Measurements from ENCODE around the gene CCNF. TPM values are rescaled to one million over a fixed set of nuclear protein-coding genes. Genes with fewer than 3 reads are reported as not detected.

CCNF gene
- total RNA-seq, 1 experiment from 2014 or later: 35.8 TPM

GRCh38 chr16:2469399-2470233 is 40.4 kb downstream of the CCNF start:
- Histone ChIP-seq H3K27ac (ENCODE audit: low read length) (peak overlapping the region; percentile 95), H3K4me3 (ENCODE audit: low read depth in 2 of 2, low read length in 2 of 2) (peak overlapping the region in 1 of 2 experiments; percentile 59; a peak in 1 of 4 replicates), H3K27me3 (ENCODE audit: control insufficient read depth, insufficient read depth, low read length) (no peaks in the 10 kb centered on the region), H3K36me3 (ENCODE audit: control insufficient read depth, insufficient read depth, low read length) (no peaks in the 10 kb centered on the region; the same call in 1 of the 2 replicates), H3K4me1 (ENCODE audit: control insufficient read depth, insufficient read depth, low read length) (peaks cover 45% of the 10 kb centered on the region), H3K9me3 (ENCODE audit: control insufficient read depth, insufficient read depth, low read depth, low read length) (no peaks in the 10 kb centered on the region)
- DNase-seq (ENCODE audit: low read depth, low spot score) (no peak), ATAC-seq (no peak)
- in situ Hi-C loops (cut with HindIII; ENCODE audit: low pct_unique_long_range_greater_than_20kb, low sequenced_read_pairs) (no loop called here), intact Hi-C loops (cut with micrococcal nuclease; ENCODE audit: unreplicated experiment) (no loop called here)
- TF ChIP-seq SIN3A (IDR thresholded peaks at IDR 0.05; ENCODE audit: borderline replicate concordance, insufficient read depth, low read depth, low read length) (no peak), CTCF (IDR thresholded peaks at IDR 0.05) (no peak)
- CTCF ChIA-PET: interaction anchor here (0.6 to 1.5 kb wide), 2 partner anchors 31 to 50 kb away, joined by 4 to 6 read pairs; partner anchors contain the start of gene AMDHD2
- POLR2A ChIA-PET: interaction anchor here (0.5 to 1.2 kb wide), 3 partner anchors 32 to 219 kb away, joined by 4 to 7 read pairs (median 5); partner anchors contain the start of gene CEMP1
- BruUV-seq (replicated peaks): no TSS peak

GRCh38 chr16:2470234-2470601 is 41.0 kb downstream of the CCNF start:
- CTCF ChIA-PET: interaction anchor here (1.5 kb wide), 1 partner anchor 31 kb away, joined by 6 read pairs; no protein-coding TSS in a partner anchor
- intact Hi-C loops (cut with micrococcal nuclease; ENCODE audit: unreplicated experiment) (no loop called here), in situ Hi-C loops (cut with HindIII; ENCODE audit: low pct_unique_long_range_greater_than_20kb, low sequenced_read_pairs) (no loop called here)
- Histone ChIP-seq H3K27me3 (ENCODE audit: control insufficient read depth, insufficient read depth, low read length) (no peaks in the 10 kb centered on the region), H3K4me3 (ENCODE audit: low read depth in 2 of 2, low read length in 2 of 2) (no peak overlapping the region), H3K36me3 (ENCODE audit: control insufficient read depth, insufficient read depth, low read length) (no peaks in the 10 kb centered on the region; the same call in 1 of the 2 replicates), H3K4me1 (ENCODE audit: control insufficient read depth, insufficient read depth, low read length) (peaks cover 45% of the 10 kb centered on the region), H3K9me3 (ENCODE audit: control insufficient read depth, insufficient read depth, low read depth, low read length) (no peaks in the 10 kb centered on the region), H3K27ac (ENCODE audit: low read length) (peak overlapping the region; percentile 95)
- ATAC-seq (no peak), DNase-seq (ENCODE audit: low read depth, low spot score) (no peak)
- TF ChIP-seq CTCF (IDR thresholded peaks at IDR 0.05) (no peak), REST (IDR thresholded peaks at IDR 0.05; ENCODE audit: insufficient read depth in 1 of 2, low read depth in 2 of 2, low read length in 1 of 2) (no peak), TCF7L2 (IDR thresholded peaks at IDR 0.05; ENCODE audit: low read depth, low read length) (no peak), POLR2AphosphoS5 (IDR thresholded peaks at IDR 0.05; ENCODE audit: low read depth, low read length) (no peak; the same call in 1 of the 2 replicates), SIN3A (IDR thresholded peaks at IDR 0.05; ENCODE audit: borderline replicate concordance, insufficient read depth, low read depth, low read length) (no peak)
- POLR2A ChIA-PET: interaction anchor here (0.6 kb wide), 1 partner anchor 220 kb away, joined by 7 read pairs; no protein-coding TSS in a partner anchor
- BruUV-seq (replicated peaks): no TSS peak

All from Panc1 (cell line).